Measurements from ENCODE around the gene TRIM69.

GRCh38 chr15:44796508-44796907, 60.2 kb downstream of the TRIM69 start:
- TF ChIP-seq EZH2phosphoT487 (IDR thresholded peaks at IDR 0.05; ENCODE audit: borderline replicate concordance, low read length) (no peak), CTCF (IDR thresholded peaks at IDR 0.05; ENCODE audit: low read depth, low read length, poor library complexity, severe bottlenecking) (no peak)

Measured in DOHH2 (cell line).